22Rv1 (cell line): ENCODE data around the gene HPS5.
"Not testable (repeated sequence)": the region's sequence is repeated elsewhere in the genome, so short reads cannot be mapped to it uniquely, and the experiment has no call there.

Source experiments
- ZFX ChIP-seq: fragments of 450-650 bp; IDR thresholded peaks from 2 replicates; pipeline ENCODE4 v1.6.1; 2017; ENCODE audit warnings: antibody characterized with exemption, borderline replicate concordance
- TF ChIP-seq, protein P1 (sequence below): fragments of 450-650 bp; IDR thresholded peaks from 2 replicates; pipeline ENCODE4 v1.5.1; 2017; ENCODE audit warnings: mild to moderate bottlenecking

GRCh38 chr11:18267335-18268133 is 54.4 kb downstream of the HPS5 start:
- TF ChIP-seq, protein P1, sequence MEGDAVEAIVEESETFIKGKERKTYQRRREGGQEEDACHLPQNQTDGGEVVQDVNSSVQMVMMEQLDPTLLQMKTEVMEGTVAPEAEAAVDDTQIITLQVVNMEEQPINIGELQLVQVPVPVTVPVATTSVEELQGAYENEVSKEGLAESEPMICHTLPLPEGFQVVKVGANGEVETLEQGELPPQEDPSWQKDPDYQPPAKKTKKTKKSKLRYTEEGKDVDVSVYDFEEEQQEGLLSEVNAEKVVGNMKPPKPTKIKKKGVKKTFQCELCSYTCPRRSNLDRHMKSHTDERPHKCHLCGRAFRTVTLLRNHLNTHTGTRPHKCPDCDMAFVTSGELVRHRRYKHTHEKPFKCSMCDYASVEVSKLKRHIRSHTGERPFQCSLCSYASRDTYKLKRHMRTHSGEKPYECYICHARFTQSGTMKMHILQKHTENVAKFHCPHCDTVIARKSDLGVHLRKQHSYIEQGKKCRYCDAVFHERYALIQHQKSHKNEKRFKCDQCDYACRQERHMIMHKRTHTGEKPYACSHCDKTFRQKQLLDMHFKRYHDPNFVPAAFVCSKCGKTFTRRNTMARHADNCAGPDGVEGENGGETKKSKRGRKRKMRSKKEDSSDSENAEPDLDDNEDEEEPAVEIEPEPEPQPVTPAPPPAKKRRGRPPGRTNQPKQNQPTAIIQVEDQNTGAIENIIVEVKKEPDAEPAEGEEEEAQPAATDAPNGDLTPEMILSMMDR = not testable (repeated sequence)
- TF ChIP-seq ZFX = not testable (repeated sequence)
